C4-2B (cell line): ENCODE results near the gene ZFAND3.

ENCODE experiments used
- H3K27ac ChIP-seq: fragments of 450-650 bp; 2 replicates; pipeline ENCODE4 v1.5.1; 2017
- ZFX ChIP-seq: fragments of 450-650 bp; IDR thresholded peaks from 2 replicates; pipeline ENCODE4 v1.6.1; 2017
- TF ChIP-seq, protein P1 (sequence below): fragments of 450-650 bp; conservative IDR thresholded peaks from 2 replicates; pipeline ENCODE4 v1.5.1; 2017; ENCODE audit warnings: mild to moderate bottlenecking

The ZFAND3 gene

GRCh38 chr6:38015341-38015740 lies 195.8 kb downstream of the ZFAND3 start:
- H3K27ac ChIP-seq, result no peak overlapping the region
- TF ChIP-seq, protein P1, sequence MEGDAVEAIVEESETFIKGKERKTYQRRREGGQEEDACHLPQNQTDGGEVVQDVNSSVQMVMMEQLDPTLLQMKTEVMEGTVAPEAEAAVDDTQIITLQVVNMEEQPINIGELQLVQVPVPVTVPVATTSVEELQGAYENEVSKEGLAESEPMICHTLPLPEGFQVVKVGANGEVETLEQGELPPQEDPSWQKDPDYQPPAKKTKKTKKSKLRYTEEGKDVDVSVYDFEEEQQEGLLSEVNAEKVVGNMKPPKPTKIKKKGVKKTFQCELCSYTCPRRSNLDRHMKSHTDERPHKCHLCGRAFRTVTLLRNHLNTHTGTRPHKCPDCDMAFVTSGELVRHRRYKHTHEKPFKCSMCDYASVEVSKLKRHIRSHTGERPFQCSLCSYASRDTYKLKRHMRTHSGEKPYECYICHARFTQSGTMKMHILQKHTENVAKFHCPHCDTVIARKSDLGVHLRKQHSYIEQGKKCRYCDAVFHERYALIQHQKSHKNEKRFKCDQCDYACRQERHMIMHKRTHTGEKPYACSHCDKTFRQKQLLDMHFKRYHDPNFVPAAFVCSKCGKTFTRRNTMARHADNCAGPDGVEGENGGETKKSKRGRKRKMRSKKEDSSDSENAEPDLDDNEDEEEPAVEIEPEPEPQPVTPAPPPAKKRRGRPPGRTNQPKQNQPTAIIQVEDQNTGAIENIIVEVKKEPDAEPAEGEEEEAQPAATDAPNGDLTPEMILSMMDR, result no peak

DNA sequence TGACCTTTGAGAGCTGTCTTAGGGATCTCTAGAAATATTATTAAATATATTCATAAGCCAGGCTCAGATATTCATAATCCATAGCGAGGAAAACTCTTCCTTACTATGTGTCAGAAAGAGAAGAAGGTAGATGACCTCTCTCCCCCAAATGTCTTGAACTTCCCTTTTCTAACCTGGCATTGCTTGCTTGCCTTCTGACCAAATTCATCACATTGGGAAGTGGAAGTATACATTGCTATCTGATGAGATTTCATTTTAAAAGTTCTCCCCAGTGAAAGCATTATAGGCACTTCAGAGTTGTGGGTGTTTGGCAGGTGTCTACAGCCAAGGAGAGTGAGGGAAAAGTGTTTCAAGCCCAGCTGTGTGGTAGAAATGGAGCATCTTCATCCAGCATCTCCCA lies 197.3 kb downstream of the ZFAND3 start:
- TF ChIP-seq ZFX, result no peak
- TF ChIP-seq, protein P1, result no peak
- no peak overlapping the region for H3K27ac ChIP-seq

GRCh38 chr6:38018755-38019165 lies 199.2 kb downstream of the ZFAND3 start:
- no peak overlapping the region for H3K27ac ChIP-seq
- TF ChIP-seq, protein P1, result peak; percentile 39
- TF ChIP-seq ZFX, result no peak

GRCh38 chr6:38020593-38020992 lies 201.1 kb downstream of the ZFAND3 start:
- no peak for TF ChIP-seq ZFX
- TF ChIP-seq, protein P1, result no peak
- no peak overlapping the region for H3K27ac ChIP-seq

DNA sequence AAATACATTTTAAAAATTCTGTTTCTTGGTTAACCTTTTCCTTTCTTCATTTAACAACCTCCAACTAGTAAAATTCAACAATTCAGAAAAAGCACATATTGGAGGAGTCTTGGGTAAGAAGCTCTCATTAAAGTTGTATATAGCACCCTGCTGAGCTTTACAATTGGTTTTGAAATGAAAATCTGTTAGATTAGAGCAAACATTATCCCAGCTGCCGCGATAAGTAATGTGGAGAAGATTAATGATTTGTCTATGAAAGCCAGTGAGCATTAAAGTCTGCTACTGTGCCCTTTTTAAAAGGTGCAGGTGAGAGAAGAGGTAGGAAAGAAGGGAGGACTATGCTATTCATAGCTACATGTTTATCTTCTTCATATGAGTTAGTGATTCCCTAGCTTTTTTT lies 201.5 kb downstream of the ZFAND3 start:
- no peak for TF ChIP-seq ZFX
- TF ChIP-seq, protein P1, result no peak
- no peak overlapping the region for H3K27ac ChIP-seq

- H3K27ac ChIP-seq, result no peak overlapping the region
- no peak for TF ChIP-seq ZFX
- TF ChIP-seq, protein P1, result no peak
These were observed 202.0 kb downstream of the ZFAND3 start for GRCh38 chr6:38021571-38021970.

DNA sequence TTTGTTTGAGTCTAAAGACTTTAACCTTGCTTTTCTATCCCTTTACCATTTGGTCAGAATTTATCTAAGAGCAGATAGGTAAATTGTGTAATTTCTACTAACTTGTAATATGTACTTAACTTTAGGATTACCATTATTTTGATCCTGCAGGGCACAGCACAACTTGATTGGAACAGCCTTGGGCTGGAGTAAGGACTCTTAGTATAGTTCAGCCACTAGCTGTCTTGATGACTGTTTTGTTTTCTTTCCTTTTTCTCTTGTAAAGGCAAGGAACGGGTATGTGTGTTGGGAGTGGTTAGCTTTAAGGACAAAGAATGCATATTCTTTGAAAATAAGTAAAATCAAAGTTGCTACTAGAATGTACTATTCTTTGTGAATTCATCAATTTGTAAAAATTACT lies 203.2 kb downstream of the ZFAND3 start:
- TF ChIP-seq, protein P1, result no peak
- no peak for TF ChIP-seq ZFX
- H3K27ac ChIP-seq, result no peak overlapping the region
